Suprapubic skin (tissue), 4 donors: ENCODE results near the gene CHSY1. TPM values are rescaled to one million over a fixed set of nuclear protein-coding genes. Genes with fewer than 3 reads are reported as not detected.

ENCODE experiments used
- DNase-seq, 2 donors: peaks; one replicate each; pipeline ENCODE4 v3.0.0-alpha.2; 2019; ENCODE audit warnings: low spot score in 2 of 2
- H3K27ac ChIP-seq: fragments of 200-600 bp; sonication (generic); one replicate; pipeline ENCODE4 v1.5.1; 2019
- H3K27me3 ChIP-seq: fragments of 200-600 bp; sonication (generic); one replicate; pipeline ENCODE4 v1.5.1; 2019
- H3K36me3 ChIP-seq: fragments of 200-600 bp; sonication (generic); one replicate; pipeline ENCODE4 v1.5.1; 2019
- H3K4me1 ChIP-seq: fragments of 200-600 bp; sonication (generic); one replicate; pipeline ENCODE4 v1.5.1; 2019
- H3K4me3 ChIP-seq: fragments of 200-600 bp; sonication (generic); one replicate; pipeline ENCODE4 v1.5.1; 2019; ENCODE audit warnings: mild to moderate bottlenecking
- H3K9me3 ChIP-seq: fragments of 200-600 bp; sonication (generic); one replicate; pipeline ENCODE4 v1.5.1; 2019
- EP300 ChIP-seq: sonication (generic); formaldehyde crosslinking; IDR thresholded peaks from one replicate; pipeline ENCODE4 v1.6.1; 2017; ENCODE audit warnings: antibody characterized with exemption
- POLR2A ChIP-seq, 2 donors: fragments of 450-650 bp; IDR thresholded peaks; one replicate each; pipeline ENCODE4 v1.6.1; 2017; ENCODE audit warnings: antibody characterized with exemption in 2 of 2, mild to moderate bottlenecking in 2 of 2, moderate library complexity in 2 of 2
- POLR2AphosphoS5 ChIP-seq, 3 donors: sonication (generic); formaldehyde crosslinking; IDR thresholded peaks; one replicate each; pipeline ENCODE4 v1.6.1; 2017; ENCODE audit warnings: antibody characterized with exemption in 3 of 3
- WGBS: methylation state at CpG from one replicate; pipeline ENCODE4 v1.1.5; 2018; 5-methylcytosine and 5-hydroxymethylcytosine counted together
- total RNA-seq, 4 donors: library from RNA; depleted of rRNA; stranded (reverse); fragments of >200 nt; gene quantifications; one replicate each; pipeline ENCODE4 v1.1.0, GENCODE V29; 2016
- TF ChIP-seq, protein P1 (sequence below), 2 donors: fragments of 200-600 bp in 1 of 2; fragments of 450-650 bp in 1 of 2; sonication (generic) in 1 of 2; IDR thresholded peaks; one replicate each; pipeline ENCODE4 v1.5.1; 2016 to 2019; ENCODE audit warnings: antibody characterized with exemption in 2 of 2, mild to moderate bottlenecking in 1 of 2, moderate library complexity in 1 of 2

The CHSY1 gene
- total RNA-seq, 4 donors from 2014 or later, result 29.7 to 39.6 (median 30.5) TPM

DNA sequence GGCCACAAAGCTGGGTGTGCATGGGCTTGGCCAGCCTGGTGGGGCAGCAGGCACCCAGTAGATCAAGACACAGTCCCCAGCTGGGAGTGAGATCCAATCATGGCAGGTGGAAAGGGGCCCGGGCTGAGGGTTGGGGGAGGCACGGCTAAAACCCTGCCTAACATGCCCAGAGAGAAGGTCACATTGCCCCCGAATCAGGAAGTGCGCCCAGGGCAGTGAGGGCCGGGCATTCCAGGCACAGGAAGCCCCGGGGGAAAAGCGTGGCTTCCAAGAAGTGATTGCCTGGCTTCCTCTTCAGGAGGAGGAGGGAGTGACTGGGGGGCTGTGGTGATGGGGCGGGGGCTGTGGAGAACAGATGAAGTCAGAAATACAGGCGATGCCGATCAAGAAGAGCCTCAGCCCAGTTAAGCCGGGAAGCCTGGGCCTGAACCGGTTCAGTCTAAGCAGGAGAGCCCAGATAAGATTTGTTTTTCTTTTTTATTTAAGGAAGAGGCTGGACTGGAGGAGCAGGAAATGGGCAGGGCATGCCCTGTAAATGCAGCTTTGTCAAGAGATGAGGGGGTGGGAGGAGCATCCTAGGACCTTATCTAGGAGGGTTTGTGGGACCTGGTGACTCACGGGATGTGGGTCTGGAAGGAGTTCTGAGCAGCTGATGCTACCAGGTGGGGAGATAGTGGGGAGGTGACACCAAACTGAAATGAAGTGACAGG is 83.9 kb downstream of the CHSY1 start:
- DNase-seq, result peak; percentile 82 to 83
- no peak overlapping the region for H3K4me3 ChIP-seq
- H3K4me1 ChIP-seq, result peaks cover 65% of the 10 kb centered on the region

GRCh38 chr15:101167411-101167752 is 84.5 kb downstream of the CHSY1 start:
- Histone ChIP-seq H3K27me3 (no peaks in the 10 kb centered on the region), H3K36me3 (no peaks in the 10 kb centered on the region), H3K27ac (peak overlapping the region; percentile 88), H3K4me1 (peaks cover 65% of the 10 kb centered on the region), H3K9me3 (peaks cover 4% of the 10 kb centered on the region), H3K4me3 (no peak overlapping the region)
- DNase-seq, result no peak
- WGBS, result 74% methylated on average over 3 of the region's 3 CpGs
- TF ChIP-seq EP300, result no peak
- no peak for TF ChIP-seq POLR2AphosphoS5 (IDR thresholded peaks at IDR 0.05)
- no peak for TF ChIP-seq POLR2A (IDR thresholded peaks at IDR 0.05)
- TF ChIP-seq, protein P1, sequence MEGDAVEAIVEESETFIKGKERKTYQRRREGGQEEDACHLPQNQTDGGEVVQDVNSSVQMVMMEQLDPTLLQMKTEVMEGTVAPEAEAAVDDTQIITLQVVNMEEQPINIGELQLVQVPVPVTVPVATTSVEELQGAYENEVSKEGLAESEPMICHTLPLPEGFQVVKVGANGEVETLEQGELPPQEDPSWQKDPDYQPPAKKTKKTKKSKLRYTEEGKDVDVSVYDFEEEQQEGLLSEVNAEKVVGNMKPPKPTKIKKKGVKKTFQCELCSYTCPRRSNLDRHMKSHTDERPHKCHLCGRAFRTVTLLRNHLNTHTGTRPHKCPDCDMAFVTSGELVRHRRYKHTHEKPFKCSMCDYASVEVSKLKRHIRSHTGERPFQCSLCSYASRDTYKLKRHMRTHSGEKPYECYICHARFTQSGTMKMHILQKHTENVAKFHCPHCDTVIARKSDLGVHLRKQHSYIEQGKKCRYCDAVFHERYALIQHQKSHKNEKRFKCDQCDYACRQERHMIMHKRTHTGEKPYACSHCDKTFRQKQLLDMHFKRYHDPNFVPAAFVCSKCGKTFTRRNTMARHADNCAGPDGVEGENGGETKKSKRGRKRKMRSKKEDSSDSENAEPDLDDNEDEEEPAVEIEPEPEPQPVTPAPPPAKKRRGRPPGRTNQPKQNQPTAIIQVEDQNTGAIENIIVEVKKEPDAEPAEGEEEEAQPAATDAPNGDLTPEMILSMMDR (IDR thresholded peaks at IDR 0.05), result no peak

More for the DNA sequence above, 83.9 kb downstream of the CHSY1 start:
- Histone ChIP-seq H3K9me3 (peaks cover 4% of the 10 kb centered on the region), H3K27ac (peak overlapping the region; percentile 88), H3K27me3 (no peaks in the 10 kb centered on the region), H3K36me3 (no peaks in the 10 kb centered on the region)
- TF ChIP-seq EP300 (no peak), POLR2AphosphoS5 (IDR thresholded peaks at IDR 0.05) (peak in 1 of 3 donors; percentile 22), POLR2A (IDR thresholded peaks at IDR 0.05) (peak in 1 of 2 donors; percentile 45)
- TF ChIP-seq, protein P1 (IDR thresholded peaks at IDR 0.05), result no peak
- WGBS, result 26% methylated on average over 13 of the region's 13 CpGs

GRCh38 chr15:101165905-101166471 is 85.9 kb downstream of the CHSY1 start:
- Histone ChIP-seq H3K27me3 (no peaks in the 10 kb centered on the region), H3K27ac (peak overlapping the region; percentile 88), H3K9me3 (peaks cover 4% of the 10 kb centered on the region), H3K4me3 (no peak overlapping the region), H3K36me3 (no peaks in the 10 kb centered on the region), H3K4me1 (peaks cover 54% of the 10 kb centered on the region)
- no peak for DNase-seq
- 67% methylated on average over 2 of the region's 2 CpGs for WGBS
- TF ChIP-seq POLR2A (IDR thresholded peaks at IDR 0.05) (no peak), POLR2AphosphoS5 (IDR thresholded peaks at IDR 0.05) (no peak), EP300 (no peak)
- TF ChIP-seq, protein P1 (IDR thresholded peaks at IDR 0.05), result no peak

DNA sequence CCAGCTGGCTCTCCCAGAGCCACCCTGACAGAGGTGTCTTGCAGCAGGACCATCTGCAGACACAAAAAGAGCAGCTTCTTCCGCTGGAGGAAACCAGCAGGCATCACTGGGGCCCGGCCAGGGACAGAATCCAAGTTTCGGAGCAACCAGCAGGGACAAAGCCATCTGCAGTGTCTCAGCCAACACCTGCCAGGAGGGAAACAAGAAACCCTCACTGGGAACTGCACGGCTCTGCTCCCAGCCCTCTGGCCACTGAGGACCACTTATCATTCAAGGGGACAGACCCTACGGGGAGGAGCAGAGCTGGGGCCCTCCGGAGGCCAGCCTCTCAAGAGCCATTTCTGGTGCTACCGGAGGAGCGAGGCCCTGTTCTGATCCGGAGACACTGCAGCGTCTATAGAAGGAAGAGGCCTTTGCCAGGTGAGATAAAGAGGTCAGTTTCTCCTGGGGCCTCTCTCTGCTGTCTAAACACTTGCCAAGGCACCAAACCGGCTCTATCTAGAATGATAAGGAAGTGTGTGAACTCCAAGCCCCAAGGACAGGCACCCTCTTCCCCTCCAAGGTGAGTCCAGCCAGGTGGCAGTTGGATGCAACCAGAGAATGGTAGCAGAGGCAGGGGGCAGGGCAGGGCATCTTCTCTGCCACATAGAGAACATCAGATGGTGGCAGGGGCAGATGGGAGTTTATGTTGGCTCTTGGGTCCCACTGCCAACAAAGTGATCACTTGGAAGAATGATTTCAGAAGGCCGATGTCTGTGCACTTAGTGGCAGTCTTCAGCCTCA is 89.0 kb downstream of the CHSY1 start:
- Histone ChIP-seq H3K9me3 (peaks cover 4% of the 10 kb centered on the region), H3K27ac (no peak overlapping the region), H3K4me1 (peaks cover 23% of the 10 kb centered on the region), H3K4me3 (no peak overlapping the region), H3K36me3 (no peaks in the 10 kb centered on the region), H3K27me3 (no peaks in the 10 kb centered on the region)
- TF ChIP-seq POLR2AphosphoS5 (IDR thresholded peaks at IDR 0.05) (no peak), EP300 (no peak), POLR2A (IDR thresholded peaks at IDR 0.05) (no peak)
- TF ChIP-seq, protein P1 (IDR thresholded peaks at IDR 0.05), result no peak
- no peak for DNase-seq
- WGBS, result 70% methylated on average over 10 of the region's 12 CpGs

DNA sequence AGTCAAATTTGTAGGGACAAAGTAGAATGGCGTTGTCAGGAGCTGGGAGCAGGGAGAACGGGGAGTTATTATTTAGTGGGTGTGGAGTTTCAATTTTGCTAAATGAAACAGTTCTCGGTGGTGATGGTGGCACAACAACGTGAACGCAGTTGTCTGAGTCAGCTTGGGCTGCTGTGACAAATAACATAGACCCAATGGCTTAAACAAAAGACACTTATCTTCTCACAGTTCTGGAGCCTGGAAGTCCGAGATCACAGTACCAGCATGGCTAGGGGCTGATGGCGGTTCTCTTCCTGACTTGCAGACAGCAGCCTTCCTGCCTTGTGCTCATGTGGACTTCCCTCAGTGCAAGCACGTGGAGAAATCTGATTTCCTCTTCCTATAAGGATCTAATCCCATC is 90.2 kb downstream of the CHSY1 start:
- Histone ChIP-seq H3K27me3 (no peaks in the 10 kb centered on the region), H3K4me3 (no peak overlapping the region), H3K27ac (no peak overlapping the region), H3K4me1 (peaks cover 13% of the 10 kb centered on the region), H3K9me3 (peaks cover 4% of the 10 kb centered on the region), H3K36me3 (no peaks in the 10 kb centered on the region)
- DNase-seq, result no peak
- 89% methylated on average over 8 of the region's 8 CpGs for WGBS
- no peak for TF ChIP-seq EP300
- TF ChIP-seq POLR2AphosphoS5 (IDR thresholded peaks at IDR 0.05), result no peak
- TF ChIP-seq, protein P1 (IDR thresholded peaks at IDR 0.05), result no peak
- TF ChIP-seq POLR2A (IDR thresholded peaks at IDR 0.05), result no peak
